WTC11 (cell line): ENCODE measurements around the gene DHX8. TPM values are rescaled to one million over a fixed set of nuclear protein-coding genes. Genes with fewer than 3 reads are reported as not detected.
A peak's percentile ranks its signal among the peaks of the same experiment; 100 is the strongest.

Experiments used
- ATAC-seq: fragments of 200-7000 bp; cut with Tn5 transposase; 2 replicates; pipeline ENCODE4 v1.10.0; 2021; ENCODE audit warnings: mild to moderate bottlenecking, moderate library complexity
- CTCF ChIA-PET: fragments of 300-600 bp; sonication (Branson Sonifier 250); formaldehyde crosslinking; loops from one replicate; lab custom pipeline; 2021; ENCODE audit warnings: antibody characterized with exemption; lab: Charles Lee
- POLR2A ChIA-PET: fragments of 350-600 bp; sonication (Branson Sonifier 250); formaldehyde crosslinking; loops from one replicate; lab custom pipeline; 2021; ENCODE audit warnings: antibody characterized with exemption; lab: Charles Lee
- DNase-seq: peaks from one replicate; pipeline ENCODE4 v3.0.0; 2021; ENCODE audit warnings: low spot score
- H3K27ac Mint-ChIP-seq: 2 replicates; pipeline ENCODE4 v1.8.0; 2021; ENCODE audit warnings: mixed read lengths
- H3K27me3 Mint-ChIP-seq: 2 replicates; pipeline ENCODE4 v1.8.0; 2021; ENCODE audit warnings: low read depth, mild to moderate bottlenecking, moderate library complexity, mixed read lengths
- H3K36me3 Mint-ChIP-seq: 2 replicates; pipeline ENCODE4 v1.8.0; 2021; ENCODE audit warnings: mixed read lengths
- H3K4me1 Mint-ChIP-seq: 2 replicates; pipeline ENCODE4 v1.8.0; 2022; ENCODE audit warnings: mixed read lengths
- H3K4me3 Mint-ChIP-seq: 2 replicates; pipeline ENCODE4 v1.8.0; 2021; ENCODE audit warnings: mild to moderate bottlenecking, moderate library complexity, mixed read lengths
- H3K9me3 Mint-ChIP-seq: 2 replicates; pipeline ENCODE4 v1.8.0; 2021; ENCODE audit warnings: mixed read lengths
- HMGA2 ChIP-seq: fragments of 250-450 bp; sonication (Bioruptor Pico); IDR thresholded peaks from 2 replicates; pipeline ENCODE4 v1.4.0; 2021; ENCODE audit warnings: mild to moderate bottlenecking, moderate library complexity
- NFYB ChIP-seq: sonication (generic); formaldehyde crosslinking; conservative IDR thresholded peaks from 2 replicates; pipeline ENCODE4 v1.8.0; 2022; ENCODE audit warnings: low read depth, missing genetic modification reagents
- PRRX2 ChIP-seq: fragments of 250-450 bp; sonication (Bioruptor Pico); IDR thresholded peaks from 2 replicates; pipeline ENCODE4 v1.8.0; 2021; ENCODE audit warnings: mild to moderate bottlenecking
- RELA ChIP-seq: sonication (generic); formaldehyde crosslinking; IDR thresholded peaks from 2 replicates; pipeline ENCODE4 v1.8.1; 2022; ENCODE audit warnings: missing genetic modification reagents, mild to moderate bottlenecking, borderline replicate concordance
- ZNF232 ChIP-seq: sonication (generic); formaldehyde crosslinking; IDR thresholded peaks from 2 replicates; pipeline ENCODE4 v1.8.0; 2022; ENCODE audit warnings: mild to moderate bottlenecking, missing genetic modification reagents
- ZNF423 ChIP-seq: fragments of 250-450 bp; sonication (Bioruptor Pico); IDR thresholded peaks from 2 replicates; pipeline ENCODE4 v2.1.2; 2022; ENCODE audit warnings: mild to moderate bottlenecking, moderate library complexity
- ZNF671 ChIP-seq: fragments of 250-450 bp; sonication (Bioruptor Pico); IDR thresholded peaks from 2 replicates; pipeline ENCODE4 v1.8.0; 2021; ENCODE audit warnings: mild to moderate bottlenecking
- total RNA-seq: library from RNA; stranded (reverse); gene quantifications from 3 replicates; pipeline ENCODE4 v1.2.3, GENCODE V29; 2021
- TF ChIP-seq, protein P1 (sequence below): sonication (generic); formaldehyde crosslinking; IDR thresholded peaks from 2 replicates; pipeline ENCODE4 v1.8.0; 2023; ENCODE audit warnings: missing genetic modification reagents, mild to moderate bottlenecking, borderline replicate concordance
- TF ChIP-seq, protein P2 (sequence below): sonication (generic); formaldehyde crosslinking; IDR thresholded peaks from 2 replicates; pipeline ENCODE4 v1.8.1; 2022; ENCODE audit warnings: mild to moderate bottlenecking, missing genetic modification reagents, moderate library complexity, borderline replicate concordance
- TF ChIP-seq, protein P3 (sequence below): sonication (generic); formaldehyde crosslinking; IDR thresholded peaks from 2 replicates; pipeline ENCODE4 v1.8.0; 2022; ENCODE audit warnings: mild to moderate bottlenecking, missing genetic modification reagents
- TF ChIP-seq, protein P4 (sequence below): fragments of 250-450 bp; sonication (Bioruptor Pico); IDR thresholded peaks from 2 replicates; pipeline ENCODE4 v1.8.0; 2021; ENCODE audit warnings: mild to moderate bottlenecking
- TF ChIP-seq, protein P5 (sequence below): fragments of 250-450 bp; sonication (Bioruptor Pico); IDR thresholded peaks from 2 replicates; pipeline ENCODE4 v1.9.0; 2021; ENCODE audit warnings: mild to moderate bottlenecking
- TF ChIP-seq, protein P6 (sequence below): sonication (generic); formaldehyde crosslinking; conservative IDR thresholded peaks from 2 replicates; pipeline ENCODE4 v1.8.1; 2023; ENCODE audit warnings: mild to moderate bottlenecking, low read depth, missing genetic modification reagents, moderate library complexity
- TF ChIP-seq, protein P7 (sequence below): fragments of 200-600 bp; IDR thresholded peaks from 2 replicates; pipeline ENCODE4 v1.8.0; 2022; ENCODE audit warnings: antibody characterized with exemption

The DHX8 gene
- total RNA-seq, 1 experiment from 2014 or later: 58.5 TPM

DNA sequence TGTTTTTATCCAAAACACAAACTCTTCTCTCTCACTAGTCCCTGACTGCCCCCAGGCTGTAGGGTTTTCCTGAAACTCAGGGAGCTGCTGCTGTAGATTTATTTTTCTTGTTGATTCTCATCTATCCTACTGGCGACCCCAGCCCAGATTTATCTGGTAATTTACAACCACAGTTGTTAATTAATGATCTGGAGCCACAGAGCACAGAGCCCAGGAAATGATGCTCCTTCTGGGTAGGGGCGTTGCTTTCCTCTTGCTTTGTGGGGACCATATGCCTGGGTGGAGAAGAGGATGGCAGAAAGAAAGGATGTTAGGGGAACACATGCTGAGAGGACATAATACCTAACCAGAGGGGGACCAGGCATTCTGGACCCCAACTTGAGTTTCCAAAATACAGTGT, 69.8 kb downstream of the DHX8 start:
- Mint-ChIP-seq H3K36me3 (no peaks in the 10 kb centered on the region), H3K27ac (peak overlapping the region; percentile 86), H3K4me1 (peaks cover 58% of the 10 kb centered on the region), H3K9me3 (0 out of 2 replicates have a peak, but pooled peaks cover 3% of the 10 kb centered on the region), H3K4me3 (no peak overlapping the region), H3K27me3 (no peaks in the 10 kb centered on the region; the same call in 1 of the 2 replicates)
- POLR2A ChIA-PET: no interaction called here
- ATAC-seq: peak; percentile 42
- no peak for DNase-seq
- TF ChIP-seq ZNF423: 0 out of 2 replicates have a peak, but pooled peaks have one; percentile 2
- TF ChIP-seq ZNF232: no peak
- CTCF ChIA-PET: interaction anchor here (0.7 to 1.6 kb wide), 2 partner anchors 20 to 120 kb away, joined by 3 to 6 read pairs; no protein-coding TSS in a partner anchor

DNA sequence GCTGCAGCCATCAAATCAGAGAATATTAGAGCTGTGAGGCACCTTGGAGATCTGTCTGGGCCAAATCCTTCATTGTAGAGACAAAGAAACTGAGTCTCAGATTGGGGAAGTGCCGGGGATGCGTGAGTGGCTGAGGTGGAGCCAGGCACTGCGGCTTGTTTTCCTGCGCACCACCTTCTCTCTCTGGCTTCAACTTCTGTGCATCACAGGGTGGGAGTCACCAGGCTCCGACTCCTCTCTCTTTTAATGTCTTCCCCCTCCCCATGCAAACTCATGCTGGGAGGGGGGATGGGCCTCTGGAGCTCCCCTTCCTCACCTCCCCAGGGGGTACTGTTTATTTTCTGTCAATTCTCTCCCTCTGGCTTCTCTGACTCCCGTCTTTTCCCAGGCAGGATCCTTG, 71.1 kb downstream of the DHX8 start:
- Mint-ChIP-seq H3K36me3 (no peaks in the 10 kb centered on the region), H3K9me3 (0 out of 2 replicates have a peak, but pooled peaks cover 3% of the 10 kb centered on the region)
- TF ChIP-seq, protein P1, sequence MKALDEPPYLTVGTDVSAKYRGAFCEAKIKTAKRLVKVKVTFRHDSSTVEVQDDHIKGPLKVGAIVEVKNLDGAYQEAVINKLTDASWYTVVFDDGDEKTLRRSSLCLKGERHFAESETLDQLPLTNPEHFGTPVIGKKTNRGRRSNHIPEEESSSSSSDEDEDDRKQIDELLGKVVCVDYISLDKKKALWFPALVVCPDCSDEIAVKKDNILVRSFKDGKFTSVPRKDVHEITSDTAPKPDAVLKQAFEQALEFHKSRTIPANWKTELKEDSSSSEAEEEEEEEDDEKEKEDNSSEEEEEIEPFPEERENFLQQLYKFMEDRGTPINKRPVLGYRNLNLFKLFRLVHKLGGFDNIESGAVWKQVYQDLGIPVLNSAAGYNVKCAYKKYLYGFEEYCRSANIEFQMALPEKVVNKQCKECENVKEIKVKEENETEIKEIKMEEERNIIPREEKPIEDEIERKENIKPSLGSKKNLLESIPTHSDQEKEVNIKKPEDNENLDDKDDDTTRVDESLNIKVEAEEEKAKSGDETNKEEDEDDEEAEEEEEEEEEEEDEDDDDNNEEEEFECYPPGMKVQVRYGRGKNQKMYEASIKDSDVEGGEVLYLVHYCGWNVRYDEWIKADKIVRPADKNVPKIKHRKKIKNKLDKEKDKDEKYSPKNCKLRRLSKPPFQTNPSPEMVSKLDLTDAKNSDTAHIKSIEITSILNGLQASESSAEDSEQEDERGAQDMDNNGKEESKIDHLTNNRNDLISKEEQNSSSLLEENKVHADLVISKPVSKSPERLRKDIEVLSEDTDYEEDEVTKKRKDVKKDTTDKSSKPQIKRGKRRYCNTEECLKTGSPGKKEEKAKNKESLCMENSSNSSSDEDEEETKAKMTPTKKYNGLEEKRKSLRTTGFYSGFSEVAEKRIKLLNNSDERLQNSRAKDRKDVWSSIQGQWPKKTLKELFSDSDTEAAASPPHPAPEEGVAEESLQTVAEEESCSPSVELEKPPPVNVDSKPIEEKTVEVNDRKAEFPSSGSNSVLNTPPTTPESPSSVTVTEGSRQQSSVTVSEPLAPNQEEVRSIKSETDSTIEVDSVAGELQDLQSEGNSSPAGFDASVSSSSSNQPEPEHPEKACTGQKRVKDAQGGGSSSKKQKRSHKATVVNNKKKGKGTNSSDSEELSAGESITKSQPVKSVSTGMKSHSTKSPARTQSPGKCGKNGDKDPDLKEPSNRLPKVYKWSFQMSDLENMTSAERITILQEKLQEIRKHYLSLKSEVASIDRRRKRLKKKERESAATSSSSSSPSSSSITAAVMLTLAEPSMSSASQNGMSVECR (CRISPR knock-in tag): no peak
- peak; percentile 61 for TF ChIP-seq ZNF423
- TF ChIP-seq, protein P2, sequence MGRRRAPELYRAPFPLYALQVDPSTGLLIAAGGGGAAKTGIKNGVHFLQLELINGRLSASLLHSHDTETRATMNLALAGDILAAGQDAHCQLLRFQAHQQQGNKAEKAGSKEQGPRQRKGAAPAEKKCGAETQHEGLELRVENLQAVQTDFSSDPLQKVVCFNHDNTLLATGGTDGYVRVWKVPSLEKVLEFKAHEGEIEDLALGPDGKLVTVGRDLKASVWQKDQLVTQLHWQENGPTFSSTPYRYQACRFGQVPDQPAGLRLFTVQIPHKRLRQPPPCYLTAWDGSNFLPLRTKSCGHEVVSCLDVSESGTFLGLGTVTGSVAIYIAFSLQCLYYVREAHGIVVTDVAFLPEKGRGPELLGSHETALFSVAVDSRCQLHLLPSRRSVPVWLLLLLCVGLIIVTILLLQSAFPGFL: no peak
- TF ChIP-seq, protein P3, sequence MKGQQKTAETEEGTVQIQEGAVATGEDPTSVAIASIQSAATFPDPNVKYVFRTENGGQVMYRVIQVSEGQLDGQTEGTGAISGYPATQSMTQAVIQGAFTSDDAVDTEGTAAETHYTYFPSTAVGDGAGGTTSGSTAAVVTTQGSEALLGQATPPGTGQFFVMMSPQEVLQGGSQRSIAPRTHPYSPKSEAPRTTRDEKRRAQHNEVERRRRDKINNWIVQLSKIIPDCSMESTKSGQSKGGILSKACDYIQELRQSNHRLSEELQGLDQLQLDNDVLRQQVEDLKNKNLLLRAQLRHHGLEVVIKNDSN (CRISPR knock-in tag): no peak
- TF ChIP-seq, all 79 proteins: peak for 1
- Mint-ChIP-seq H3K4me3 (no peak overlapping the region), H3K27me3 (no peaks in the 10 kb centered on the region; the same call in 1 of the 2 replicates), H3K27ac (peak overlapping the region; percentile 69; the same call in 1 of the 2 replicates), H3K4me1 (peaks cover 54% of the 10 kb centered on the region)
- DNase-seq (no peak), ATAC-seq (peak; percentile 25; the same call in 1 of the 2 replicates)
- ChIA-PET CTCF (interaction anchor here (1.4 kb wide), 2 partner anchors 14 to 22 kb away, joined by 3 to 6 read pairs; no protein-coding TSS in a partner anchor), POLR2A (no interaction called here)

DNA sequence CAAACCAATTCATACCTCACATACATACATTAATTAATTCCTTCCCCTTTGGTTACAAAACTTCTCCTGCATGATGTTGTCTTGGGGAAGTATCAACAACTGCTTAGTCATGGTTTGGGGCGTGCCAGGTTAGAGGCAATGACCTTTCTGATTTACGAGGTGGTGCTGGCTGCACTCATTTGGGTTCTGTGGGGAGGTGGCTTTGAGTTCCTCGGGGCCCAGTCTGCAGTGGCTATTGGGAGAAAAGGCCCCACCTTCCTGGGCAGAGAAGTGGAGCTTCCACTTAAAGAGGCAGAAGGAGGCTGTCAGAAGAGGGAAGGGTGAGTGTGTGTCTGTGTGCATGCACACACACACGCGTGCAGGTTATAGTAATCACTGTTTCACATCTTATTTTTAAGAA, 72.5 kb downstream of the DHX8 start:
- Mint-ChIP-seq H3K36me3 (no peaks in the 10 kb centered on the region), H3K27ac (no peak overlapping the region), H3K9me3 (no peaks in the 10 kb centered on the region)
- no peak for ATAC-seq
- ChIA-PET CTCF (interaction anchor here (0.6 to 1.4 kb wide), 4 partner anchors 10 to 1465 kb away, joined by 3 to 4 read pairs (median 3); partner anchors contain the start of gene ETV4), POLR2A (no interaction called here)
- TF ChIP-seq, protein P4, sequence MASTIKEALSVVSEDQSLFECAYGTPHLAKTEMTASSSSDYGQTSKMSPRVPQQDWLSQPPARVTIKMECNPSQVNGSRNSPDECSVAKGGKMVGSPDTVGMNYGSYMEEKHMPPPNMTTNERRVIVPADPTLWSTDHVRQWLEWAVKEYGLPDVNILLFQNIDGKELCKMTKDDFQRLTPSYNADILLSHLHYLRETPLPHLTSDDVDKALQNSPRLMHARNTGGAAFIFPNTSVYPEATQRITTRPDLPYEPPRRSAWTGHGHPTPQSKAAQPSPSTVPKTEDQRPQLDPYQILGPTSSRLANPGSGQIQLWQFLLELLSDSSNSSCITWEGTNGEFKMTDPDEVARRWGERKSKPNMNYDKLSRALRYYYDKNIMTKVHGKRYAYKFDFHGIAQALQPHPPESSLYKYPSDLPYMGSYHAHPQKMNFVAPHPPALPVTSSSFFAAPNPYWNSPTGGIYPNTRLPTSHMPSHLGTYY: no peak
- TF ChIP-seq HMGA2 (no peak), NFYB (CRISPR knock-in tag) (no peak), PRRX2 (CRISPR knock-in tag) (no peak), ZNF671 (CRISPR knock-in tag) (no peak), RELA (CRISPR knock-in tag) (no peak)
- TF ChIP-seq, protein P5, sequence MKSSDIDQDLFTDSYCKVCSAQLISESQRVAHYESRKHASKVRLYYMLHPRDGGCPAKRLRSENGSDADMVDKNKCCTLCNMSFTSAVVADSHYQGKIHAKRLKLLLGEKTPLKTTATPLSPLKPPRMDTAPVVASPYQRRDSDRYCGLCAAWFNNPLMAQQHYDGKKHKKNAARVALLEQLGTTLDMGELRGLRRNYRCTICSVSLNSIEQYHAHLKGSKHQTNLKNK: no peak
- TF ChIP-seq, protein P6, sequence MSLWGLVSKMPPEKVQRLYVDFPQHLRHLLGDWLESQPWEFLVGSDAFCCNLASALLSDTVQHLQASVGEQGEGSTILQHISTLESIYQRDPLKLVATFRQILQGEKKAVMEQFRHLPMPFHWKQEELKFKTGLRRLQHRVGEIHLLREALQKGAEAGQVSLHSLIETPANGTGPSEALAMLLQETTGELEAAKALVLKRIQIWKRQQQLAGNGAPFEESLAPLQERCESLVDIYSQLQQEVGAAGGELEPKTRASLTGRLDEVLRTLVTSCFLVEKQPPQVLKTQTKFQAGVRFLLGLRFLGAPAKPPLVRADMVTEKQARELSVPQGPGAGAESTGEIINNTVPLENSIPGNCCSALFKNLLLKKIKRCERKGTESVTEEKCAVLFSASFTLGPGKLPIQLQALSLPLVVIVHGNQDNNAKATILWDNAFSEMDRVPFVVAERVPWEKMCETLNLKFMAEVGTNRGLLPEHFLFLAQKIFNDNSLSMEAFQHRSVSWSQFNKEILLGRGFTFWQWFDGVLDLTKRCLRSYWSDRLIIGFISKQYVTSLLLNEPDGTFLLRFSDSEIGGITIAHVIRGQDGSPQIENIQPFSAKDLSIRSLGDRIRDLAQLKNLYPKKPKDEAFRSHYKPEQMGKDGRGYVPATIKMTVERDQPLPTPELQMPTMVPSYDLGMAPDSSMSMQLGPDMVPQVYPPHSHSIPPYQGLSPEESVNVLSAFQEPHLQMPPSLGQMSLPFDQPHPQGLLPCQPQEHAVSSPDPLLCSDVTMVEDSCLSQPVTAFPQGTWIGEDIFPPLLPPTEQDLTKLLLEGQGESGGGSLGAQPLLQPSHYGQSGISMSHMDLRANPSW (CRISPR knock-in tag): no peak
- TF ChIP-seq, protein P7, sequence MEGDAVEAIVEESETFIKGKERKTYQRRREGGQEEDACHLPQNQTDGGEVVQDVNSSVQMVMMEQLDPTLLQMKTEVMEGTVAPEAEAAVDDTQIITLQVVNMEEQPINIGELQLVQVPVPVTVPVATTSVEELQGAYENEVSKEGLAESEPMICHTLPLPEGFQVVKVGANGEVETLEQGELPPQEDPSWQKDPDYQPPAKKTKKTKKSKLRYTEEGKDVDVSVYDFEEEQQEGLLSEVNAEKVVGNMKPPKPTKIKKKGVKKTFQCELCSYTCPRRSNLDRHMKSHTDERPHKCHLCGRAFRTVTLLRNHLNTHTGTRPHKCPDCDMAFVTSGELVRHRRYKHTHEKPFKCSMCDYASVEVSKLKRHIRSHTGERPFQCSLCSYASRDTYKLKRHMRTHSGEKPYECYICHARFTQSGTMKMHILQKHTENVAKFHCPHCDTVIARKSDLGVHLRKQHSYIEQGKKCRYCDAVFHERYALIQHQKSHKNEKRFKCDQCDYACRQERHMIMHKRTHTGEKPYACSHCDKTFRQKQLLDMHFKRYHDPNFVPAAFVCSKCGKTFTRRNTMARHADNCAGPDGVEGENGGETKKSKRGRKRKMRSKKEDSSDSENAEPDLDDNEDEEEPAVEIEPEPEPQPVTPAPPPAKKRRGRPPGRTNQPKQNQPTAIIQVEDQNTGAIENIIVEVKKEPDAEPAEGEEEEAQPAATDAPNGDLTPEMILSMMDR: no peak
- TF ChIP-seq, all 79 proteins: peak for 0
- Mint-ChIP-seq H3K4me1 (peaks cover 46% of the 10 kb centered on the region), H3K4me3 (no peak overlapping the region), H3K27me3 (no peaks in the 10 kb centered on the region; the same call in 1 of the 2 replicates)
- DNase-seq: no peak
